ENCODE data around the gene CARD6. TPM values are rescaled to one million over a fixed set of nuclear protein-coding genes. Genes with fewer than 3 reads are reported as not detected.
A peak's percentile ranks its signal among the peaks of the same experiment; 100 is the strongest.
"Not testable (repeated sequence)": the region's sequence is repeated elsewhere in the genome, so short reads cannot be mapped to it uniquely, and the experiment has no call there.

CARD6 gene
- total and polyA plus RNA-seq, 10 of the 15 experiments (the other 5 are each of a cell fraction or from before 2014, with no cell fraction given): 0.29 to 1.2 (median 0.62) TPM

GRCh38 chr5:40825461-40826043, 15.6 kb upstream of the CARD6 start:
- H2AFZ ChIP-seq (ENCODE audit: control insufficient read depth, low read depth, low read length); H3K27me3 ChIP-seq (replicated peaks in 1 of 2; ENCODE audit: control insufficient read depth in 2 of 2, insufficient read depth in 2 of 2, low read length in 1 of 2); in situ Hi-C loops (cut with MboI); POLR2A ChIA-PET; FAIRE-seq; H3K27ac ChIP-seq (ENCODE audit: control insufficient read depth, insufficient read depth); H4K20me1 ChIP-seq (ENCODE audit: control insufficient read depth, insufficient read depth); intact Hi-C loops (cut with micrococcal nuclease; ENCODE audit: unreplicated experiment); H3K4me2 ChIP-seq (ENCODE audit: control insufficient read depth, insufficient read depth); H3K4me3 ChIP-seq; SMC1A ChIA-PET (ENCODE audit: uncharacterized antibody, unreplicated experiment); H3K4me1 ChIP-seq (ENCODE audit: control insufficient read depth, insufficient read depth, low read length); H3K9me3 ChIP-seq (replicated peaks; ENCODE audit: control insufficient read depth, insufficient read depth, low read length); H3K79me2 ChIP-seq (ENCODE audit: control insufficient read depth, insufficient read depth, low read length); RAD21 ChIA-PET (ENCODE audit: unreplicated experiment); H3K9ac ChIP-seq (ENCODE audit: control insufficient read depth, insufficient read depth, low read length); DNase-seq (ENCODE audit: low read depth, low spot score); BruUV-seq (replicated peaks); CTCF ChIA-PET: not testable (repeated sequence)
- TF ChIP-seq PML (IDR thresholded peaks at IDR 0.05; ENCODE audit: low read length) (peak; percentile 3; the same call in 1 of the 2 replicates), POLR2AphosphoS5 (IDR thresholded peaks at IDR 0.05; ENCODE audit: low read length) (peak; percentile 22; the same call in 1 of the 2 replicates), CREM (IDR thresholded peaks at IDR 0.05; ENCODE audit: low read depth) (0 out of 2 replicates have a peak, but pooled peaks have one; percentile 16)
- H3K36me3 ChIP-seq (ENCODE audit: control insufficient read depth in 2 of 2, insufficient read depth in 2 of 2, low read length in 1 of 2): peaks cover 6 to 32% of the 10 kb centered on the region in 2 experiments
- 58% methylated on average over 11 of the region's 11 CpGs for WGBS (ENCODE audit: insufficient coverage, insufficient replicate concordance, low lambda C conversion rate, missing lambda C conversion rate)
- peak; percentile 12 for ATAC-seq

GRCh38 chr5:40826489-40827187, 14.5 kb upstream of the CARD6 start:
- Histone ChIP-seq H2AFZ (ENCODE audit: control insufficient read depth, low read depth, low read length) (no peak overlapping the region), H3K9ac (ENCODE audit: control insufficient read depth, insufficient read depth, low read length) (no peak overlapping the region), H4K20me1 (ENCODE audit: control insufficient read depth, insufficient read depth) (no peaks in the 10 kb centered on the region; the same call in 1 of the 2 replicates), H3K4me1 (ENCODE audit: control insufficient read depth, insufficient read depth, low read length) (no peaks in the 10 kb centered on the region), H3K4me3 (no peak overlapping the region), H3K36me3 (ENCODE audit: control insufficient read depth in 2 of 2, insufficient read depth in 2 of 2, low read length in 1 of 2) (peaks cover 10 to 42% of the 10 kb centered on the region in 2 experiments), H3K4me2 (ENCODE audit: control insufficient read depth, insufficient read depth) (no peak overlapping the region), H3K27ac (ENCODE audit: control insufficient read depth, insufficient read depth) (no peak overlapping the region), H3K27me3 (replicated peaks in 1 of 2; ENCODE audit: control insufficient read depth in 2 of 2, insufficient read depth in 2 of 2, low read length in 1 of 2) (no peaks in the 10 kb centered on the region), H3K79me2 (ENCODE audit: control insufficient read depth, insufficient read depth, low read length) (peaks cover 18% of the 10 kb centered on the region), H3K9me3 (replicated peaks; ENCODE audit: control insufficient read depth, insufficient read depth, low read length) (no peaks in the 10 kb centered on the region)
- no TSS peak for BruUV-seq (replicated peaks)
- in situ Hi-C loops (cut with MboI): no loop called here
- ChIA-PET POLR2A (interaction anchor here (0.6 kb wide), 1 partner anchor 80 kb away, joined by 3 read pairs; no protein-coding TSS in a partner anchor), CTCF (no interaction called here), RAD21 (ENCODE audit: unreplicated experiment) (no interaction called here), SMC1A (ENCODE audit: uncharacterized antibody, unreplicated experiment) (interaction anchor here (1.3 kb wide), 2 partner anchors 11 to 15 kb away, joined by 3 read pairs; no protein-coding TSS in a partner anchor)
- 91% methylated on average over 5 of the region's 5 CpGs for WGBS (ENCODE audit: insufficient coverage, insufficient replicate concordance, low lambda C conversion rate, missing lambda C conversion rate)
- no peak for ATAC-seq
- no peak for FAIRE-seq
- intact Hi-C loops (cut with micrococcal nuclease; ENCODE audit: unreplicated experiment): no loop called here
- no peak for DNase-seq (ENCODE audit: low read depth, low spot score)
- TF ChIP-seq KAT2A (conservative IDR thresholded peaks at IDR 0.05; ENCODE audit: control insufficient read depth, low read depth, low read length) (no peak), USF1 (IDR thresholded peaks at IDR 0.05; ENCODE audit: borderline replicate concordance, extremely low read length, insufficient read depth, low read depth, low read length) (no peak), SREBF2 (IDR thresholded peaks at IDR 0.05; ENCODE audit: low read length) (no peak), NR2C1 (IDR thresholded peaks at IDR 0.05) (no peak), CHD4 (IDR thresholded peaks at IDR 0.05) (no peak), TCF3 (IDR thresholded peaks at IDR 0.05; ENCODE audit: borderline replicate concordance, insufficient read depth, low read depth, low read length) (no peak), POLR2A (IDR thresholded peaks at IDR 0.05; ENCODE audit: low read depth, low read length) (peak; percentile 53), SMC3 (IDR thresholded peaks at IDR 0.05; ENCODE audit: borderline replicate concordance, low read length) (no peak), BACH1 (IDR thresholded peaks at IDR 0.05; ENCODE audit: borderline replicate concordance) (peak; percentile 16; the same call in 1 of the 2 replicates), POLR2AphosphoS5 (IDR thresholded peaks at IDR 0.05; ENCODE audit: low read length) (peak; percentile 76), RELB (IDR thresholded peaks at IDR 0.05; ENCODE audit: low read depth) (no peak), MXI1 (IDR thresholded peaks at IDR 0.05; ENCODE audit: low read depth, low read length) (no peak)

Data from GM12878 (cell line).